ENCODE measurements around the gene RALGDS.

DNA sequence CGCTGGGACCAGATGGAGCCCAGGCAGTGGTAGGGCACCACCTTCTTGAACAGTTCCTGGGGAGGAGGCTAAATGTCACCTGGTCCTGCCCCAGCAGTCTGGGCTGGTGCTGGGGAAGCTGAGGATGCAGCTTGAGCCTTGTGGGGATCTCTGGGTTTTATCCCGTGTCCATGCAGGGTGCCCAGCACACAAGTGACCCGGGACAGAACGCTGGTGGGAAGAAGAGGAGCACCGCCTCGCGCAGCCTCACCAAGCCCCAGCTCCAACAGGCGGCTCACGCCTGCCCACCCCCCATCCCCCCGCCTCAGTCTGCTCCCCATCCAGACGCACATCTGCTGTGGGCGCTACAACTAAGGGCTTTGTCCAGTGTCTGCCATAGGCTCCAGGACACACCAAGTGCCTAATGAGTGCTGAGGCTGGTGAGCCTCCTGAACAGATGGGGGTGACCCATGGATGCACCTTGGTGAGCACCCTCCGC is 13.8 kb downstream of the RALGDS start:
- TF ChIP-seq, protein P1, sequence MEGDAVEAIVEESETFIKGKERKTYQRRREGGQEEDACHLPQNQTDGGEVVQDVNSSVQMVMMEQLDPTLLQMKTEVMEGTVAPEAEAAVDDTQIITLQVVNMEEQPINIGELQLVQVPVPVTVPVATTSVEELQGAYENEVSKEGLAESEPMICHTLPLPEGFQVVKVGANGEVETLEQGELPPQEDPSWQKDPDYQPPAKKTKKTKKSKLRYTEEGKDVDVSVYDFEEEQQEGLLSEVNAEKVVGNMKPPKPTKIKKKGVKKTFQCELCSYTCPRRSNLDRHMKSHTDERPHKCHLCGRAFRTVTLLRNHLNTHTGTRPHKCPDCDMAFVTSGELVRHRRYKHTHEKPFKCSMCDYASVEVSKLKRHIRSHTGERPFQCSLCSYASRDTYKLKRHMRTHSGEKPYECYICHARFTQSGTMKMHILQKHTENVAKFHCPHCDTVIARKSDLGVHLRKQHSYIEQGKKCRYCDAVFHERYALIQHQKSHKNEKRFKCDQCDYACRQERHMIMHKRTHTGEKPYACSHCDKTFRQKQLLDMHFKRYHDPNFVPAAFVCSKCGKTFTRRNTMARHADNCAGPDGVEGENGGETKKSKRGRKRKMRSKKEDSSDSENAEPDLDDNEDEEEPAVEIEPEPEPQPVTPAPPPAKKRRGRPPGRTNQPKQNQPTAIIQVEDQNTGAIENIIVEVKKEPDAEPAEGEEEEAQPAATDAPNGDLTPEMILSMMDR (optimal IDR thresholded peaks at IDR 0.05 in 1 of 3, IDR thresholded peaks at IDR 0.05 in 1 of 3, conservative IDR thresholded peaks at IDR 0.05 in 1 of 3; ENCODE audit: extremely low read depth in 1 of 3, insufficient read depth in 2 of 3, low read length in 3 of 3), result no peak
- TF ChIP-seq EZH2 (IDR thresholded peaks at IDR 0.05; ENCODE audit: low read length), result no peak
